ENCODE measurements around the gene ACAT1.
"Not testable (repeated sequence)": the region's sequence is repeated elsewhere in the genome, so short reads cannot be mapped to it uniquely, and the experiment has no call there.

The ACAT1 gene

GRCh38 chr11:108148556-108148955, 27.2 kb downstream of the ACAT1 start:
- no peak for DNase-seq

GRCh38 chr11:108154591-108154990, 33.2 kb downstream of the ACAT1 start:
- DNase-seq, result no peak

- peak; percentile 7 for DNase-seq
Observed at GRCh38 chr11:108160970-108161566, 39.7 kb downstream of the ACAT1 start.

GRCh38 chr11:108162878-108163277, 41.5 kb downstream of the ACAT1 start:
- not testable (repeated sequence) for DNase-seq

GRCh38 chr11:108167624-108168023, 46.3 kb downstream of the ACAT1 start:
- DNase-seq, result peak; percentile 13

GRCh38 chr11:108170184-108170583, 48.8 kb downstream of the ACAT1 start:
- peak; percentile 60 for DNase-seq

- DNase-seq, result no peak
Observed at GRCh38 chr11:108177570-108177969, 56.2 kb downstream of the ACAT1 start.

GRCh38 chr11:108193725-108194124, 72.4 kb downstream of the ACAT1 start:
- DNase-seq, result no peak

- DNase-seq, result peak; percentile 67
Observed at GRCh38 chr11:108196901-108197300, 75.5 kb downstream of the ACAT1 start.
